Measurements from ENCODE around the gene PLXNA4.
"Not testable (repeated sequence)": the region's sequence is repeated elsewhere in the genome, so short reads cannot be mapped to it uniquely, and the experiment has no call there.

Gene PLXNA4

GRCh38 chr7:132607656-132608055 is 31.4 kb upstream of the PLXNA4 start:
- in situ Hi-C loops (cut with MboI; ENCODE audit: low sequenced_read_pairs, unreplicated experiment) = no loop called here
- no peak for TF ChIP-seq CTCF (IDR thresholded peaks at IDR 0.05; ENCODE audit: borderline replicate concordance, control extremely low read depth, extremely low read depth, insufficient read depth, missing control alignments)
- DNase-seq (ENCODE audit: low spot score) = no peak

GRCh38 chr7:132604121-132604520 is 27.9 kb upstream of the PLXNA4 start:
- TF ChIP-seq CTCF (IDR thresholded peaks at IDR 0.05; ENCODE audit: borderline replicate concordance, control extremely low read depth, extremely low read depth, insufficient read depth, missing control alignments) = no peak
- in situ Hi-C loops (cut with MboI; ENCODE audit: low sequenced_read_pairs, unreplicated experiment) = no loop called here
- no peak for DNase-seq (ENCODE audit: low spot score)

- no peak for TF ChIP-seq CTCF (IDR thresholded peaks at IDR 0.05; ENCODE audit: borderline replicate concordance, control extremely low read depth, extremely low read depth, insufficient read depth, missing control alignments)
- DNase-seq (ENCODE audit: low spot score) = no peak
- in situ Hi-C loops (cut with MboI; ENCODE audit: low sequenced_read_pairs, unreplicated experiment) = no loop called here
Measured at GRCh38 chr7:132603220-132603833, 27.1 kb upstream of the PLXNA4 start.

- DNase-seq (ENCODE audit: low spot score) = no peak
- in situ Hi-C loops (cut with MboI; ENCODE audit: low sequenced_read_pairs, unreplicated experiment) = no loop called here
- TF ChIP-seq CTCF (IDR thresholded peaks at IDR 0.05; ENCODE audit: borderline replicate concordance, control extremely low read depth, extremely low read depth, insufficient read depth, missing control alignments) = no peak
Measured at GRCh38 chr7:132601783-132602182, 25.5 kb upstream of the PLXNA4 start.

- in situ Hi-C loops (cut with MboI; ENCODE audit: low sequenced_read_pairs, unreplicated experiment) = no loop called here
- TF ChIP-seq CTCF (IDR thresholded peaks at IDR 0.05; ENCODE audit: borderline replicate concordance, control extremely low read depth, extremely low read depth, insufficient read depth, missing control alignments) = no peak
- no peak for DNase-seq (ENCODE audit: low spot score)
Measured at GRCh38 chr7:132596588-132596987, 20.3 kb upstream of the PLXNA4 start.

- in situ Hi-C loops (cut with MboI; ENCODE audit: low sequenced_read_pairs, unreplicated experiment); DNase-seq (ENCODE audit: low spot score): not testable (repeated sequence)
Measured at GRCh38 chr7:132594741-132595140, 18.5 kb upstream of the PLXNA4 start.

GRCh38 chr7:132592936-132593335 is 16.7 kb upstream of the PLXNA4 start:
- no peak for DNase-seq (ENCODE audit: low spot score)
- in situ Hi-C loops (cut with MboI; ENCODE audit: low sequenced_read_pairs, unreplicated experiment) = no loop called here
- no peak for TF ChIP-seq CTCF (IDR thresholded peaks at IDR 0.05; ENCODE audit: borderline replicate concordance, control extremely low read depth, extremely low read depth, insufficient read depth, missing control alignments)

All from GM13976 (cell line).